NT2/D1 (cell line): ENCODE results near the gene YIF1A.
A peak's percentile ranks its signal among the peaks of the same experiment; 100 is the strongest.

ENCODE experiments used
- DNase-seq: peaks from one replicate; pipeline ENCODE4 v3.0.0-alpha.2; 2011; ENCODE audit warnings: low read depth, low spot score
- H3K27me3 ChIP-seq: 2 replicates; pipeline ENCODE4 v1.6.0; 2011; ENCODE audit warnings: mild to moderate bottlenecking; ENCODE audit not compliant: insufficient read length, insufficient read depth
- H3K36me3 ChIP-seq: 2 replicates; pipeline ENCODE4 v1.6.1; 2011; ENCODE audit warnings: mild to moderate bottlenecking, low read length, mixed read lengths; ENCODE audit not compliant: insufficient read depth, insufficient read length
- H3K4me1 ChIP-seq: 2 replicates; pipeline ENCODE4 v1.5.1; 2011; ENCODE audit not compliant: insufficient read depth, insufficient read length
- H3K4me3 ChIP-seq: 2 replicates; pipeline ENCODE4 v1.5.1; 2011; ENCODE audit warnings: low read depth; ENCODE audit not compliant: insufficient read length
- H3K9ac ChIP-seq: 2 replicates; pipeline ENCODE4 v1.6.0; 2011; ENCODE audit warnings: low read depth; ENCODE audit not compliant: insufficient read length
- H3K9me3 ChIP-seq: 2 replicates; pipeline ENCODE4 v1.5.1; 2011; ENCODE audit warnings: mild to moderate bottlenecking, low read length; ENCODE audit not compliant: insufficient read depth
- SUZ12 ChIP-seq: IDR thresholded peaks from 2 replicates; pipeline ENCODE4 v1.6.1; 2011; ENCODE audit not compliant: insufficient read length, insufficient read depth; ENCODE audit errors: extremely low read depth
- YY1 ChIP-seq: IDR thresholded peaks from 2 replicates; pipeline ENCODE4 v1.6.1; 2011; ENCODE audit not compliant: insufficient read length, insufficient read depth
- ZNF274 ChIP-seq: IDR thresholded peaks from 2 replicates; pipeline ENCODE4 v1.6.1; 2011; ENCODE audit warnings: mild to moderate bottlenecking, low read depth, low read length

The YIF1A gene

DNA sequence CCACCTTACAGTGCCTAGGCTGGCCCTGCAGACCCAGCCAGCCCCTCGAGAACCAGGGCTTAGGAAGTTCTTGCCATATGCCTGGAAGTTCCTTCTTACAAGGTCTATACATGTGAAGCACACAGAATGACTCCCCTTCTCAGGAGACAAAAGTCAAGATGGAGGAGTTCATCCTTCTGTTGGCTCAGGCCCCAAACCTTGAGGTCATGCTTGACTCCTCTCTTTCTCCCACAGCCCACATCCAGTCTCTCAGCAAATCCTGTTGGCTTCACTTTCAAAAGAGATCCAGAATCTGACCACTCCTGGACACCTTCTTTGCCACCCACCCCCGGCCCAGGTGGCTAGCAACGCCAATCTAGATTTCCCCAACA, 29.6 kb upstream of the YIF1A start:
- Histone ChIP-seq H3K9ac (peak overlapping the region; percentile 54), H3K4me1 (peaks cover 41% of the 10 kb centered on the region), H3K27me3 (peaks cover 19% of the 10 kb centered on the region), H3K9me3 (peaks cover 11% of the 10 kb centered on the region; the same call in 1 of the 2 replicates), H3K36me3 (peaks cover 3% of the 10 kb centered on the region), H3K4me3 (no peak overlapping the region)
- no peak for DNase-seq
- no peak for TF ChIP-seq ZNF274
- TF ChIP-seq YY1, result no peak
- no peak for TF ChIP-seq SUZ12

GRCh38 chr11:66317723-66318599, 29.0 kb upstream of the YIF1A start:
- Histone ChIP-seq H3K4me1 (peaks cover 41% of the 10 kb centered on the region), H3K27me3 (peaks cover 19% of the 10 kb centered on the region), H3K9ac (peak overlapping the region; percentile 54), H3K9me3 (peaks cover 11% of the 10 kb centered on the region; the same call in 1 of the 2 replicates), H3K36me3 (peaks cover 3% of the 10 kb centered on the region), H3K4me3 (no peak overlapping the region)
- TF ChIP-seq YY1 (no peak), ZNF274 (no peak), SUZ12 (no peak)
- DNase-seq, result no peak

DNA sequence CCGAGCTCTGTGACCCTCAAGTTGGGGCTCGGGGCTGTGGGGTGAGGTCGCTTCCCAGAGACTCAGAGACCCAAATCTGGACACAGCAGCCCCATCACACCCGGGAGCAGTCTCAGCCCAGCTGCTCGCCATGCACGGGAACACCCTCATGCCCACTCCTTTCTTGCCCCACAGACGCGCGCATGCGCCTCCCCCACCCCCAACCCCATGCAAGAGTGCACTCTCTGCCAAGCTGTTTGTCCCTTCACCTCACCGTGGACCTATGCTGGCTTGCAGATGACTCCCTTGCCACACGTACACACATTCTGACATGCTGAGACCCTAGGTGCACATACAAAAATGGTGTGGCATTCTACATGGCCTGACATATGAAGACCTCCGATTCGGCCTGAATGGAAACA, 28.4 kb upstream of the YIF1A start:
- H3K9me3 ChIP-seq, result peaks cover 11% of the 10 kb centered on the region; the same call in 1 of the 2 replicates
- peaks cover 19% of the 10 kb centered on the region for H3K27me3 ChIP-seq
- peak overlapping the region; percentile 54 for H3K9ac ChIP-seq
- TF ChIP-seq SUZ12, result no peak
- TF ChIP-seq YY1, result no peak
- TF ChIP-seq ZNF274, result no peak
- H3K36me3 ChIP-seq, result peaks cover 3% of the 10 kb centered on the region
- no peak for DNase-seq
- H3K4me1 ChIP-seq, result peaks cover 41% of the 10 kb centered on the region
- H3K4me3 ChIP-seq, result peak overlapping the region; percentile 8

GRCh38 chr11:66316849-66317251, 27.9 kb upstream of the YIF1A start, which contains the start of gene CD248:
Gene CD248, minus strand, starts transcription at chr11:66317044. Its CDS starts 17 bp downstream, at chr11:66317027.
- DNase-seq, result no peak
- Histone ChIP-seq H3K9ac (peak within 1 kb of the TSS; percentile 56), H3K4me3 (peak within 1 kb of the TSS; percentile 8), H3K36me3 (peaks cover 3% of the 10 kb centered on the region), H3K27me3 (peaks cover 19% of the 10 kb centered on the region), H3K9me3 (peaks cover 11% of the 10 kb centered on the region; the same call in 1 of the 2 replicates), H3K4me1 (peaks cover 41% of the 10 kb centered on the region)
- TF ChIP-seq ZNF274 (no peak), SUZ12 (no peak), YY1 (no peak)

- DNase-seq, result no peak
- TF ChIP-seq YY1, result no peak
- TF ChIP-seq SUZ12, result no peak
- TF ChIP-seq ZNF274, result no peak
- Histone ChIP-seq H3K27me3 (peaks cover 19% of the 10 kb centered on the region), H3K9me3 (peaks cover 11% of the 10 kb centered on the region; the same call in 1 of the 2 replicates), H3K4me3 (no peak overlapping the region), H3K4me1 (peaks cover 42% of the 10 kb centered on the region), H3K36me3 (peaks cover 3% of the 10 kb centered on the region), H3K9ac (peak overlapping the region; percentile 56)
Measured at GRCh38 chr11:66315921-66316811, 27.2 kb upstream of the YIF1A start.

DNA sequence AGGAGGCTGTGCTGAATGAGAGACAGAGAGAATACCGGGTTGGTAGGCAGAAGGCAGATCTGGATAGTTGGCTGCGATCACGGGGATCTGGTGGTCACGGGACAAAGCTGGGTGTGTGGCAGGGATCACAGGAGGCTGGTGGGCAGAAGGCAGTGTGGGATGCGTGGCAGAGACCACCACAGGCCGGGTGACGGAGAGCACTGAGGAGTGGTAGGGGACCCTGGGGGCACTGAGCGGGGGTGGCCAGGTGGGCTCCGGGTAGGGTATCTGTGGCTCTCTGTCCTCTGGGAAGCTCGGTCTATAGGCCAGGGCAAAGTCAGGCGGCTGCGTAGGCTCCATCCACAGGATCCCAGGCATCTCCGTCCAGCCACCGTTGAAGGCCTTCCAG, 26.5 kb upstream of the YIF1A start:
- Histone ChIP-seq H3K4me1 (peaks cover 45% of the 10 kb centered on the region), H3K9ac (peak overlapping the region; percentile 56), H3K27me3 (peaks cover 19% of the 10 kb centered on the region), H3K36me3 (peaks cover 3% of the 10 kb centered on the region), H3K9me3 (peaks cover 11% of the 10 kb centered on the region; the same call in 1 of the 2 replicates), H3K4me3 (no peak overlapping the region)
- no peak for DNase-seq
- TF ChIP-seq SUZ12 (no peak), ZNF274 (no peak), YY1 (no peak)
